Coronary artery (tissue), 2 donors: ENCODE data around the gene NUSAP1.
"Not testable (repeated sequence)": the region's sequence is repeated elsewhere in the genome, so short reads cannot be mapped to it uniquely, and the experiment has no call there.

Source experiments
- DNase-seq: peaks from one replicate; pipeline ENCODE4 v3.0.0-alpha.2; 2017; ENCODE audit warnings: low spot score
- H3K27ac ChIP-seq, 2 donors: fragments of 200-600 bp; sonication (generic); one replicate each; pipeline ENCODE4 v1.5.1; 2016 to 2019
- H3K4me3 ChIP-seq: fragments of 200-600 bp; sonication (generic); 2 replicates; pipeline ENCODE4 v1.5.1; 2016; ENCODE audit warnings: mild to moderate bottlenecking, moderate library complexity
- TF ChIP-seq, protein P1 (sequence below): fragments of 200-600 bp; sonication (generic); IDR thresholded peaks from one replicate; pipeline ENCODE4 v1.5.1; 2019; ENCODE audit warnings: antibody characterized with exemption

NUSAP1 gene

DNA sequence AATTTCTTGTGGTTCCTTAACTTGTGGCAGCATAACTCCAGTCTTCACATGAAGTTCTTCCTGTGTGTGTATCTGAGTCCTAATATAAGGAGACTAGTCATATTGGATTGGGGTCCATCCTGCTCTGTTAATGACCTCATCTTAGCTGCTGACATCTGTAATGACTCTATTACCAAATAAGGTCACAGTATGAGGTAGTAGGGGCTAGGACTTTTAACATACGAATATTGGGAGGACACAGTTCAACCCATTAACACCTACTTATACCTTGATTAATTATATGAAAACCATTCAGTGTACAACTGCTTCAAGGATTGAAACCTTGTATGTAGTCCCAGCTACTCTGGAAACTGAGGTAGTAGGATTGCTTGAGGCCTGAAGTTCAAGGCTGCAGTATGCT, 44.2 kb upstream of the NUSAP1 start:
- no peak overlapping the region for H3K4me3 ChIP-seq
- no peak overlapping the region for H3K27ac ChIP-seq
- no peak for DNase-seq
- TF ChIP-seq, protein P1, sequence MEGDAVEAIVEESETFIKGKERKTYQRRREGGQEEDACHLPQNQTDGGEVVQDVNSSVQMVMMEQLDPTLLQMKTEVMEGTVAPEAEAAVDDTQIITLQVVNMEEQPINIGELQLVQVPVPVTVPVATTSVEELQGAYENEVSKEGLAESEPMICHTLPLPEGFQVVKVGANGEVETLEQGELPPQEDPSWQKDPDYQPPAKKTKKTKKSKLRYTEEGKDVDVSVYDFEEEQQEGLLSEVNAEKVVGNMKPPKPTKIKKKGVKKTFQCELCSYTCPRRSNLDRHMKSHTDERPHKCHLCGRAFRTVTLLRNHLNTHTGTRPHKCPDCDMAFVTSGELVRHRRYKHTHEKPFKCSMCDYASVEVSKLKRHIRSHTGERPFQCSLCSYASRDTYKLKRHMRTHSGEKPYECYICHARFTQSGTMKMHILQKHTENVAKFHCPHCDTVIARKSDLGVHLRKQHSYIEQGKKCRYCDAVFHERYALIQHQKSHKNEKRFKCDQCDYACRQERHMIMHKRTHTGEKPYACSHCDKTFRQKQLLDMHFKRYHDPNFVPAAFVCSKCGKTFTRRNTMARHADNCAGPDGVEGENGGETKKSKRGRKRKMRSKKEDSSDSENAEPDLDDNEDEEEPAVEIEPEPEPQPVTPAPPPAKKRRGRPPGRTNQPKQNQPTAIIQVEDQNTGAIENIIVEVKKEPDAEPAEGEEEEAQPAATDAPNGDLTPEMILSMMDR: no peak

DNA sequence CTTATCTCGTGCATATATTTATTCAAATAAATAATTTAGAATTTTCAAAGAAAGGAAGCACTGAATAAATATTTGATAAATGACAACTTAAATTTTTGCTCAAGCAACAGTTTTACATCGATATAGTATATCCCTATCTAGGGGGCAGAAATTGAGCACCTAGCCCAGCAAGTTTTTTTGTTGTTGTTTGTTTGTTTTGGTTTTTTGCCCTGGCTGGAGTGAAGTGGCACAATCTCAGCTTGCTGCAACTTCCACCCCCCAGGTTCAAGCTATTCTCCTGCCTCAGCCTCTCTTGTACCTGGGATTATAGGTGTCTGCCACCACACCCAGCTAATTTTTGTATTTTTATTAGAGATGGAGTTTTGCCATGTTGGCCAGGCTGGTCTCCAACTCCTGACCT, 42.7 kb upstream of the NUSAP1 start:
- no peak for DNase-seq
- TF ChIP-seq, protein P1: no peak
- H3K27ac ChIP-seq: no peak overlapping the region
- H3K4me3 ChIP-seq: no peak overlapping the region

DNA sequence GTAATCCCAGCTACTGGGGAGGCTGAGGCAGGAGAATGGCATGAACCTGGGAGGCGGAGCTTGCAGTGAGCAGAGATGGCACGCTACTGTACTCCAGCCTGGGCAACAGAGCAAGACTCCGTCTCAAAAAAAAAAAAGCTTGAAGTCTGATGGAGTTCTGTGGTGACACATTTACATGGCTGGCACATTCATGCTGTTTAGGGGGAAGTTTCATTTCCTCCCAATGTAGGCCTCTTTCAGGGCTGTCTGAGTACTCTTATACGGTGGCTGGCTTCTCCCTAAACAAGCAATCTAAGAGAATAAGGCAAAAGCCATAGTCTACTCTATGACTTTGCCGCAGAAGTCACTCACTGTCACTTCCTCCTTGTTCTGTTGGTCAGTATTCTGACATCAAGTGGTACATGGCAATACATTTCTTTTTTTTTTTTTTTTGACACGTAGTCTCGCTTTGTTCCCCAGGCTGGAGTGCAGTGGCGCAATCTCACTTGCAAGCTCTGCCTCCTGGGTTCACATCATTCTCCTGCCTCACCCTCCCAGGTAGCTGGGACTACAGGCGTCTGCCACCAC, 41.5 kb upstream of the NUSAP1 start:
- TF ChIP-seq, protein P1: no peak
- no peak for DNase-seq
- Histone ChIP-seq H3K4me3 (no peak overlapping the region), H3K27ac (no peak overlapping the region)

DNA sequence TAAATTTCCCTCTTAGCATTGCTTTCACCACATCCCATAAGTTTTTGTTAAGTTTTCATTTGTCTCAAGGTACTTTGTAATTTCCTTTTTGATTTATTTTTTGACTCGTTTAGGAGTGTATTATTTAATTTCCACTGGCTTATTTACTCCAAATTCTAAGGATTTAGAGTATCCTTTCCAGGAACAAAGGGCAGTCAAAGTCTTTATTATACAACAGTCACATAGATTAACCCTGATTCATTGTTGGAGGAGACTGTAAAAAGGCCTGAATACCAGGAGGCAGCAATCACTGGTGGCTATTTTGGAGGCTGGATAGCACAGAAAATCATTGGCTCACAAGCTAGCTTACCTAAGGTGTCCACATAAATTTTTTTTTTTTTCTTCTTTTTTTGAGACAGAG, 40.2 kb upstream of the NUSAP1 start:
- Histone ChIP-seq H3K4me3 (no peak overlapping the region), H3K27ac (no peak overlapping the region)
- TF ChIP-seq, protein P1: no peak
- no peak for DNase-seq

DNA sequence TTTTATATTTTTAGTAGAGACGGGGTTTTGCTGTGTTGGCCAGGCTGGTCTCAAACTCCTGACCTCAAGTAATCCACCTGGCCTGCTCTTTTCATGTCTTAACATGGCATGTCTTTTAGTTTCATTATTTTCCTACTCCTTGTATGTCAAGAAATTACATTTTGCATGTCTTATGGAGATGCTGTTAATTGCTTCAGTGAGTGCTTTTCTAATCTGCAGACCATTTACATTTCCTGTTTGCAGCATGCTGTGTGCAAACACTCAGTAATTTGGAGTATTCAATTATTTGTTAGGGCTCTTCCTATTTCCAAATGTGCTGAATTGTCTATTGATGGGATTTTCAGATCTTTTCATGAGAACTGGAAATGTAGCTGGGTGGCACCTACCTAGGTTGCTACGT, 31.5 kb upstream of the NUSAP1 start:
- H3K27ac ChIP-seq, H3K4me3 ChIP-seq, DNase-seq: not testable (repeated sequence)

DNA sequence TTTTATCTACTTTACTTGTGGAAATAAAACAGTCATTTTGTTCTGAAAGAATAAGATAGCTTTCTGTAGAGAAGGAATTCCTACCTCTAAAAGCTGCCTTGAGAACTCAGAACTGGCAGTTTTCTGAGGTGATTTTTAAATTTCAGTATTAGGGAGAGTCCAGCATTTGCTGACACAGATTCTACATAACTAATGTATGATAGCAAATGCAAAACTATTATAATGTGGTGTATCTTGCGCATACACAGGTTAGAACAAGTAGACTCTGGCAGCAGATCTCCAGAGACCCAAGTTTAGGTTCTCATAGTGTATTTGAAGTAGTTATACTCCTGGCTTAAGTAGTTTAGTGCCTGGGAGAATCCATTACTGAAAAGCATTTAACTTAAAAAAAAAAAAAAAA, 31.1 kb upstream of the NUSAP1 start:
- TF ChIP-seq, protein P1: no peak
- H3K4me3 ChIP-seq: no peak overlapping the region

DNA sequence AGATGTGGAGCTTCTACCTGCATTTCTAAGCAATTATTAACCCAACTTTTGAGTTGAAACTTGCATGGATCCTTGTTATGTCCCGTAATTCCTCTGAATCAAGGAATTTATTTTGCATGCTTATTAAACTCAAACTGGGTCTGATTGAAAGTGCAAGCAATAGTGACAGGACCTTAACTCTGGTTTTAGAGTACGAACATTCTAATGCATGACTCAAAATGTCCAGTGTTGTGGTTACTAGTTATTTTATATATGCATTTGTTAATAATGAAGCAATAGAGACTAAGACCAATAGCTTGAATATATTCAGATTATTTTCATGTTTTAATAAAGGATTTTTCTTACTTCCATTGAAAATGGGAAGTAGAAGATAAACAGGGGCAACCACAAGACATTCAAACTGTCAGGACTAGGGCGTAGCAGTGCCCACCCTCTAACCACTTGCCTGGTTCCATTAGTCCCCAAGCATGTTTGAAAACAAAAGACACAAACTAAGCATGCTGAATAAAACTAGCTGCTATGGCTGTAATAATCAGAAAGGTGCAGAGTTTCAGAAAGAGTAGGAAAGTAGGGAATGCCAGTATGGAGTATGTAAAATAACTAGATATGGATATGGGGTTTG, 28.4 kb upstream of the NUSAP1 start:
- TF ChIP-seq, protein P1: no peak
- no peak overlapping the region for H3K4me3 ChIP-seq

More for the DNA sequence above, 31.1 kb upstream of the NUSAP1 start:
- no peak for DNase-seq
- H3K27ac ChIP-seq: no peak overlapping the region

More for the DNA sequence above, 28.4 kb upstream of the NUSAP1 start:
- DNase-seq: no peak
- no peak overlapping the region for H3K27ac ChIP-seq
